ENCODE data around the gene CHML.

CHML gene

GRCh38 chr1:241636291-241636690, 3.9 kb downstream of the CHML start:
- H3K79me2 ChIP-seq (ENCODE audit: insufficient read depth, low read length): no peaks in the 10 kb centered on the region
- no peaks in the 10 kb centered on the region for H3K27me3 ChIP-seq (ENCODE audit: insufficient read depth, low read length)
- H4K20me1 ChIP-seq (ENCODE audit: insufficient read depth, low read length): no peaks in the 10 kb centered on the region
- TF ChIP-seq CTCF (IDR thresholded peaks at IDR 0.05; ENCODE audit: low read length) (no peak), EZH2 (IDR thresholded peaks at IDR 0.05; ENCODE audit: borderline replicate concordance, low read length) (no peak)
- peaks cover 28% of the 10 kb centered on the region for H3K4me1 ChIP-seq (ENCODE audit: insufficient read depth, low read length, severe bottlenecking)
- H3K9me2 ChIP-seq (ENCODE audit: low read depth, low read length): no peaks in the 10 kb centered on the region
- H3K27ac ChIP-seq (ENCODE audit: low read depth, low read length, poor library complexity, severe bottlenecking): no peak overlapping the region
- H3K9me3 ChIP-seq (ENCODE audit: low read length): no peaks in the 10 kb centered on the region
- H3K4me2 ChIP-seq (ENCODE audit: low read length): no peak overlapping the region
- H2AFZ ChIP-seq (ENCODE audit: low read length): no peak overlapping the region
- H3K36me3 ChIP-seq (ENCODE audit: insufficient read depth, low read length): peaks cover 5% of the 10 kb centered on the region; the same call in 1 of the 2 replicates
- no peaks in the 10 kb centered on the region for H3F3A ChIP-seq (ENCODE audit: insufficient read depth, low read length)
- H3K4me3 ChIP-seq (ENCODE audit: low read depth, low read length, poor library complexity, severe bottlenecking): no peak overlapping the region
- H3K9ac ChIP-seq (ENCODE audit: low read length): no peak overlapping the region

- Histone ChIP-seq H4K20me1 (ENCODE audit: insufficient read depth, low read length) (no peaks in the 10 kb centered on the region), H2AFZ (ENCODE audit: low read length) (peak overlapping the region; percentile 49; the same call in 1 of the 2 replicates), H3F3A (ENCODE audit: insufficient read depth, low read length) (no peaks in the 10 kb centered on the region), H3K9ac (ENCODE audit: low read length) (no peak overlapping the region), H3K4me2 (ENCODE audit: low read length) (peak overlapping the region; percentile 34; the same call in 1 of the 2 replicates), H3K27ac (ENCODE audit: low read depth, low read length, poor library complexity, severe bottlenecking) (no peak overlapping the region), H3K4me1 (ENCODE audit: insufficient read depth, low read length, severe bottlenecking) (peaks cover 23% of the 10 kb centered on the region), H3K27me3 (ENCODE audit: insufficient read depth, low read length) (no peaks in the 10 kb centered on the region), H3K9me3 (ENCODE audit: low read length) (no peaks in the 10 kb centered on the region), H3K9me2 (ENCODE audit: low read depth, low read length) (no peaks in the 10 kb centered on the region), H3K79me2 (ENCODE audit: insufficient read depth, low read length) (no peaks in the 10 kb centered on the region), H3K36me3 (ENCODE audit: insufficient read depth, low read length) (peaks cover 5% of the 10 kb centered on the region; the same call in 1 of the 2 replicates), H3K4me3 (ENCODE audit: low read depth, low read length, poor library complexity, severe bottlenecking) (no peak overlapping the region)
- TF ChIP-seq CTCF (IDR thresholded peaks at IDR 0.05; ENCODE audit: low read length) (no peak), EZH2 (IDR thresholded peaks at IDR 0.05; ENCODE audit: borderline replicate concordance, low read length) (no peak)
These were observed 4.5 kb downstream of the CHML start for GRCh38 chr1:241635556-241636152.

- H3K9me2 ChIP-seq (ENCODE audit: low read depth, low read length): no peaks in the 10 kb centered on the region
- H4K20me1 ChIP-seq (ENCODE audit: insufficient read depth, low read length): no peaks in the 10 kb centered on the region
- peaks cover 16% of the 10 kb centered on the region for H3K4me1 ChIP-seq (ENCODE audit: insufficient read depth, low read length, severe bottlenecking)
- no peak overlapping the region for H2AFZ ChIP-seq (ENCODE audit: low read length)
- H3K9ac ChIP-seq (ENCODE audit: low read length): no peak overlapping the region
- H3K27me3 ChIP-seq (ENCODE audit: insufficient read depth, low read length): no peaks in the 10 kb centered on the region
- H3K79me2 ChIP-seq (ENCODE audit: insufficient read depth, low read length): no peaks in the 10 kb centered on the region
- H3K4me2 ChIP-seq (ENCODE audit: low read length): no peak overlapping the region
- peaks cover 5% of the 10 kb centered on the region; the same call in 1 of the 2 replicates for H3K36me3 ChIP-seq (ENCODE audit: insufficient read depth, low read length)
- H3K9me3 ChIP-seq (ENCODE audit: low read length): no peaks in the 10 kb centered on the region
- no peaks in the 10 kb centered on the region for H3F3A ChIP-seq (ENCODE audit: insufficient read depth, low read length)
- no peak overlapping the region for H3K27ac ChIP-seq (ENCODE audit: low read depth, low read length, poor library complexity, severe bottlenecking)
- TF ChIP-seq EZH2 (IDR thresholded peaks at IDR 0.05; ENCODE audit: borderline replicate concordance, low read length) (no peak), CTCF (IDR thresholded peaks at IDR 0.05; ENCODE audit: low read length) (no peak)
- no peak overlapping the region for H3K4me3 ChIP-seq (ENCODE audit: low read depth, low read length, poor library complexity, severe bottlenecking)
These were observed 7.2 kb downstream of the CHML start for GRCh38 chr1:241632987-241633386.
